GM12872 (cell line): ENCODE results near the gene SNX19.

Experiments
- TF ChIP-seq, protein P1 (sequence below): IDR thresholded peaks from 3 replicates; pipeline ENCODE4 v1.5.1; 2011; ENCODE audit warnings: low read depth, mild to moderate bottlenecking, low read length, moderate library complexity; ENCODE audit not compliant: insufficient read depth

The SNX19 gene, protein sequence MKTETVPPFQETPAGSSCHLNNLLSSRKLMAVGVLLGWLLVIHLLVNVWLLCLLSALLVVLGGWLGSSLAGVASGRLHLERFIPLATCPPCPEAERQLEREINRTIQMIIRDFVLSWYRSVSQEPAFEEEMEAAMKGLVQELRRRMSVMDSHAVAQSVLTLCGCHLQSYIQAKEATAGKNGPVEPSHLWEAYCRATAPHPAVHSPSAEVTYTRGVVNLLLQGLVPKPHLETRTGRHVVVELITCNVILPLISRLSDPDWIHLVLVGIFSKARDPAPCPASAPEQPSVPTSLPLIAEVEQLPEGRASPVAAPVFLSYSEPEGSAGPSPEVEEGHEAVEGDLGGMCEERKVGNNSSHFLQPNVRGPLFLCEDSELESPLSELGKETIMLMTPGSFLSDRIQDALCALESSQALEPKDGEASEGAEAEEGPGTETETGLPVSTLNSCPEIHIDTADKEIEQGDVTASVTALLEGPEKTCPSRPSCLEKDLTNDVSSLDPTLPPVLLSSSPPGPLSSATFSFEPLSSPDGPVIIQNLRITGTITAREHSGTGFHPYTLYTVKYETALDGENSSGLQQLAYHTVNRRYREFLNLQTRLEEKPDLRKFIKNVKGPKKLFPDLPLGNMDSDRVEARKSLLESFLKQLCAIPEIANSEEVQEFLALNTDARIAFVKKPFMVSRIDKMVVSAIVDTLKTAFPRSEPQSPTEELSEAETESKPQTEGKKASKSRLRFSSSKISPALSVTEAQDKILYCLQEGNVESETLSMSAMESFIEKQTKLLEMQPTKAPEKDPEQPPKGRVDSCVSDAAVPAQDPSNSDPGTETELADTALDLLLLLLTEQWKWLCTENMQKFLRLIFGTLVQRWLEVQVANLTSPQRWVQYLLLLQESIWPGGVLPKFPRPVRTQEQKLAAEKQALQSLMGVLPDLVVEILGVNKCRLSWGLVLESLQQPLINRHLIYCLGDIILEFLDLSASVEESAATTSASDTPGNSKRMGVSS

DNA sequence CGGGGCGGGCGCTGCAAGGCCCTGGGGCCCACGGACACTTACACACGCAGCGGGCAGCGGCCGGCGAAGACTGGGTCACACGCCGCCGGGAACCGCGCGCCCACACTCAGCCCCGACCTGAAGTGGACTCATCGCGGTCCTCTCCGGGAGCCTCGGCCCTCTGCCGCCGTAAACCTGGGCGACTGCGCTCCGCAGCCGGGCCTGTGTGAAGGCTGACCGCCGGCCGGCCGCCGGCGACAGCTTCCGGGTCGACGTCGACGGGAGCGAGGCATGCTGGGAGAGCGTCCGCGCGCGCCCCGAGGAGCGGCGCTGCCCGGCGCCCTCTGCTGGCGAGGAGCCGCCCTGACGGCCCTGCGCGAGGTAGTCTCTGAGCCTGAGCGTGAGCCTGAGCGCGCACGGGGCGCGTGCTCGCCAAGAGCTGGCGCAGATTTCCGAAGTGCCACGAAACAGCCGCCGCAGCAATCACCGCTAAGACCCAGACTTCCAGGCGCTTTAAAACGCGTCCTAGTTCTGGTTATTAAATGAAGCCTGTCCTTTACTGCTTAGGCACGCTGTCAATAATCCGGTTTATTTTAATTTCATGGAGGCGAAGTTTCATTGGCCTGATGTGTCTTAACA lies at the start of gene SNX19:
Gene SNX19 (minus strand): TSS at position 242 of the 618 bp plus-strand sequence. CDS start 540 bp downstream, outside the sequence.
- TF ChIP-seq, protein P1, sequence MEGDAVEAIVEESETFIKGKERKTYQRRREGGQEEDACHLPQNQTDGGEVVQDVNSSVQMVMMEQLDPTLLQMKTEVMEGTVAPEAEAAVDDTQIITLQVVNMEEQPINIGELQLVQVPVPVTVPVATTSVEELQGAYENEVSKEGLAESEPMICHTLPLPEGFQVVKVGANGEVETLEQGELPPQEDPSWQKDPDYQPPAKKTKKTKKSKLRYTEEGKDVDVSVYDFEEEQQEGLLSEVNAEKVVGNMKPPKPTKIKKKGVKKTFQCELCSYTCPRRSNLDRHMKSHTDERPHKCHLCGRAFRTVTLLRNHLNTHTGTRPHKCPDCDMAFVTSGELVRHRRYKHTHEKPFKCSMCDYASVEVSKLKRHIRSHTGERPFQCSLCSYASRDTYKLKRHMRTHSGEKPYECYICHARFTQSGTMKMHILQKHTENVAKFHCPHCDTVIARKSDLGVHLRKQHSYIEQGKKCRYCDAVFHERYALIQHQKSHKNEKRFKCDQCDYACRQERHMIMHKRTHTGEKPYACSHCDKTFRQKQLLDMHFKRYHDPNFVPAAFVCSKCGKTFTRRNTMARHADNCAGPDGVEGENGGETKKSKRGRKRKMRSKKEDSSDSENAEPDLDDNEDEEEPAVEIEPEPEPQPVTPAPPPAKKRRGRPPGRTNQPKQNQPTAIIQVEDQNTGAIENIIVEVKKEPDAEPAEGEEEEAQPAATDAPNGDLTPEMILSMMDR = peak; percentile 91

DNA sequence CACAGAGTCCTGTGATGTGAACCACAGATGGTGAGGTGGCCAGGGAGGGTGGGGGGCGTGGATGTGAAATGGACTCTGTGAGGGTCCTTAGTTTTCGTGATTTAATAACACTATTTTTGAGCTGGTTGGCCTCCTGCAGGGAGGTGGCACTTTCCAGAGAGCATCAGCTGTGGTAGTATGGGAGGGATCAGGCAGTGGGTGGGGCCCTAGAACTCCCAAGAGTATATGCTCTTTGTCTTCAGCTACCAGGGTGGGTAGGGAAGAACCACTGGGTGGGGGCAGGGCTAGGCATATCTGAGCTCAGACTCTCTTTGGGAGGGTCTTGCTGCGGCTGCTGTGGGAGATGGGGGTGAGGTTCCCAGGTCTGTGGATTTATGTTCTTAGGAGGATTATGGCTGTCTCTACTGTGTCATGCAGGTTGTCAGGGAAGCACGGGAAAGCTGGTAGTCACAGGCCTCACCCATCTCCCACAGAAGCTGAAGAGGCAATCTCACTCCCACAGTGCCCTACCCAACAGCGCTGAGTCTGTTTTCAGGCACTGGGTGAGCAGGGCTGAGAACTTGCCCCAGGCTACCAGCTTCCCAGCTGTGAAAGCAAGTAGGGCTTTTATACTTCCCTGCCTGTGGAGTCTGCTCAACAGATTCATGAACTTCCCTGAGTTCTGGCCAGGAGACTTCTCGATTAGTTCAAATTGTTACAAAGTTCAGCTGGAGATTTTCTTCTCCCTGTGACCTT lies 47.9 kb upstream of the SNX19 start:
- TF ChIP-seq, protein P1 = no peak

DNA sequence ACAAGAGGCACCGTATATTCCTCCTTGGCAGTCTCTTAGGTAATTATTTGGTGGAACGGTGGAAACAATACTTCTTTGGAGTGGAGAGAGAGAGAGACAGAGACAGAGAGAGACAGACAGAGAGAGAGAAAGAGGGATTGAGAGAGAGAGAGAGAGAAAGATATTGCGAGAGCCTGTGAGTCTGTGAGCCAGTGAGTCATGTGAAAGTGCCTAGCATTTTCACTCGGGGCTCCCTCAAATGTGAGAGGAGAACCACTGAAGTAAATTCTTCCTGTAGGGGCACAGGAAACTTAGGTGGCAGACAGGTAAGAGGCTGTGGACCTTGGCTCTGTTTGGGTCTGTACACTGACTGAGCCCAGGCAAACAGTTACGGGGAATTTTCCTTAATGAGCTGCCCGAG lies 31.6 kb upstream of the SNX19 start:
- TF ChIP-seq, protein P1 = no peak

DNA sequence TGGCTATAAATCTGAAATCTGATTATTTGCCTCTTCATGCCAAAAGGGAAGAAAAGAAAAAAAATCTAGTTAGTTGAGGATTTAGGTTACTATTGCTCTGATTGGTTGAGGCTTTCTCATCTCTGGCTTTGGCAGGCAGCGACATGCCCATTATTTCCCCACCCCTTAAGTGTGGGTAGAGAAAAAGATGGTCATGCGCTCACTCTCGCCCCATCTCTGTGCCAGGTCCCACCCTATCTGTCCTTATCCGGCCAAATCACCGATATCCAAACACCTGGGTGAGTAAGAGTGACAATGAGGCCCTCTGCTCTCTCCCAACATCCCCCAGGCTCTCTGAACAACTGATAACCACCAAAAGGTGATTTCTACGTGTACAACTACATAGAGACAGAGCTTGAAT lies 31.2 kb upstream of the SNX19 start:
- TF ChIP-seq, protein P1 = no peak

DNA sequence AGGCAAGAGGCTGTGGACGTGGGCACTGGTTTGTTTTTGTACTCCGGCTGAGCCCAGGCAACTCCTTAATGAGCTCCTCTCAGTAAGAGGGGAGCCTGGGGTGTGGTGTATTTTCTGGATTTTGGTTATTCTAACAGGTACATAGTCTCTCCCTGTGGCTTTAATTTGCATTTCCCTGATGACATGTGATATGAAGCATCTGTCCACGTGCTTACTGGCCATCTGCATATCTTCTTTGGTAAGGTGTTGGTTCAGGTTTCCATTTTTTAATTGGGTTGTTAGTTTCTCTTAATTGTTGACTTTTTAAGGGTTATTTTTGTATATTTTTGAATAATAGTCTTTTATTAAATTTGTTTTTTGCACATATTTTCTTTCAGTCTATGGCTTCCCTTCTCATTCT lies 30.8 kb upstream of the SNX19 start:
- TF ChIP-seq, protein P1 = no peak

DNA sequence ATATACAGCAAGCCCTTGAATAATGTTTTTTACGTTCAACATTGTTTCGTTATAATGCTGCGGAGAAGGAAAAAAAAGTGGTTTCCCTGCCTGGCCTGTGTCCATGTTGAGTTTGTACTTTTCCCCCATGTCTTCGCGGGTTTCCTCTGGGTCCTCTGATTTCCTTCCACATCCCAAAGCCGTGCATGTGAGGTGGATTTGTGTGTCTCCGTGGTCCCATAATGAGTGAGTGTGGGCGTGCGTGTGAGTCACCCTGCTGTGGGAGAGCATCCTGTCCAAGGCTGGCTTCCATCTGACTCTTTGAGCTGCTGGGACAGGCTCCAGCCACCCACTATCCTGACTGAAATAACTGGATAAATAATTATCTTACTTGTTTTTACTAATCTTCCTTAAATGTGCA lies 29.6 kb upstream of the SNX19 start:
- TF ChIP-seq, protein P1 = no peak
